Right lobe of liver (tissue), 4 donors: ENCODE data around the gene RAPGEF2.

Experiments used
- CTCF ChIP-seq, 4 donors: fragments of 200-600 bp in 3 of 4; fragments of 450-650 bp in 1 of 4; IDR thresholded peaks; one replicate each; pipeline versions ENCODE4 v1.5.1 to v1.8.0; 2016 to 2022; ENCODE audit warnings: antibody characterized with exemption in 4 of 4, mild to moderate bottlenecking in 2 of 4
- POLR2A ChIP-seq: fragments of 450-650 bp; IDR thresholded peaks from one replicate; pipeline ENCODE4 v1.6.1; 2017; ENCODE audit warnings: antibody characterized with exemption, mild to moderate bottlenecking
- donor health status: DM: no; HTN: no; CAD: no.
- donor health status: DM: no; HTN: no; CAD: no.
- donor health status: DM: no; HTN: yes; CAD: no.

GRCh38 chr4:159131564-159131963 is 28.7 kb downstream of the RAPGEF2 start:
- TF ChIP-seq CTCF (IDR thresholded peaks at IDR 0.05), result no peak
- TF ChIP-seq POLR2A, result no peak
